Activated T-cell treated with anti-CD3 and anti-CD28 coated beads, Interleukin-2, amount 50 U/mL, for 24 hours (primary cell): ENCODE results near the gene PER2.
"Not testable (repeated sequence)": the region's sequence is repeated elsewhere in the genome, so short reads cannot be mapped to it uniquely, and the experiment has no call there.

Source experiments
- DNase-seq: peaks from one replicate; pipeline ENCODE4 v3.0.0-alpha.2; 2020
- H3K27ac Mint-ChIP-seq: 2 replicates; pipeline ENCODE4 v1.8.0; 2020; ENCODE audit warnings: mild to moderate bottlenecking, mixed read lengths
- H3K27me3 Mint-ChIP-seq: 2 replicates; pipeline ENCODE4 v1.8.0; 2020; ENCODE audit warnings: mixed read lengths
- H3K36me3 Mint-ChIP-seq: 2 replicates; pipeline ENCODE4 v1.8.0; 2020; ENCODE audit warnings: low read depth, mixed read lengths
- H3K4me1 Mint-ChIP-seq: 2 replicates; pipeline ENCODE4 v1.8.0; 2020; ENCODE audit warnings: low read depth, mixed read lengths
- H3K4me3 Mint-ChIP-seq: 2 replicates; pipeline ENCODE4 v1.8.0; 2020; ENCODE audit warnings: mild to moderate bottlenecking, moderate library complexity, mixed read lengths
- H3K9me3 Mint-ChIP-seq: 2 replicates; pipeline ENCODE4 v1.8.0; 2020; ENCODE audit warnings: mixed read lengths

PER2 gene

GRCh38 chr2:238287737-238288649 lies at the start of gene PER2:
PER2 (minus strand) TSS chr2:238288610; CDS start chr2:238277936, 10,674 bp downstream.
- DNase-seq: peak; percentile 51
- no peaks in the 10 kb centered on the region for H3K9me3 Mint-ChIP-seq
- peak within 1 kb of the TSS; percentile 95 for H3K27ac Mint-ChIP-seq
- no peaks in the 10 kb centered on the region for H3K27me3 Mint-ChIP-seq
- peaks cover 7% of the 10 kb centered on the region for H3K36me3 Mint-ChIP-seq
- peak within 1 kb of the TSS; percentile 85 for H3K4me3 Mint-ChIP-seq
- peaks cover 55% of the 10 kb centered on the region for H3K4me1 Mint-ChIP-seq

- Mint-ChIP-seq H3K4me1 (peaks cover 9% of the 10 kb centered on the region), H3K36me3 (peaks cover 32% of the 10 kb centered on the region), H3K4me3 (no peak overlapping the region), H3K27me3 (no peaks in the 10 kb centered on the region), H3K9me3 (no peaks in the 10 kb centered on the region), H3K27ac (no peak overlapping the region)
- no peak for DNase-seq
Measured at GRCh38 chr2:238337846-238338245, 49.4 kb upstream of the PER2 start.

DNA sequence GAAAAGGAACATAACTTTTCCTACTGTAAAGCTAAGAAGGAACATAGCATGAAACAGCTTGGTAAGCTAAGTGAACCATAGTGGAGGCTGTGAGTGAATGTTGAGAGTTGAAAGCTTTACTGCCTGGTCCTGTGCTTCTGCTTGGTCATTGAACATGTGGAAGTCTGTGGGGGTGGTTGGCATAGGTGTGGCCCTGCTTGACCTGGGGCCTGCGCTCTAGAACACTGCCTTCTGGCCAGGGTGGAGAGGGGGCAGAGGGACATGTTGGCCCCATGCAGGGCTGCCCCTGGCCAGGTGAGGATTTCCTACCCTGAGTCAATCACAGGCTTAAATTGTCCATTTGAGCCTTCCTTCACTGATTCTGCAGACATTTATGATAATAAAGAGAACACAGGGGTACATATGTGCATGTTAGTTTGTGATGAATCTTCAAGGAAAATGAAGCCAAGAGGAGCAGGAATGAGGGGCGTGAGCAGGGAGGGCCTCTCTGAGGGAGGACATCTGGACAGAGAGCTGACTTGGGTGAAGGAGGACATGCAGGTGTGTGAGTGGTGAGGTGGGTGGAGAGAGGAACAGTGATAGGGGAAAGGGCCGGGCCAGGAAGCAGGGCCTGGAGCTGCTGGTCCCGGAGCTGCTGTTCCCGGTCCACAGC lies 48.5 kb upstream of the PER2 start:
- H3K27me3 Mint-ChIP-seq: no peaks in the 10 kb centered on the region
- peaks cover 9% of the 10 kb centered on the region for H3K4me1 Mint-ChIP-seq
- H3K36me3 Mint-ChIP-seq: peaks cover 40% of the 10 kb centered on the region
- H3K4me3 Mint-ChIP-seq: no peak overlapping the region
- H3K27ac Mint-ChIP-seq: no peak overlapping the region
- no peaks in the 10 kb centered on the region for H3K9me3 Mint-ChIP-seq
- DNase-seq: no peak

DNA sequence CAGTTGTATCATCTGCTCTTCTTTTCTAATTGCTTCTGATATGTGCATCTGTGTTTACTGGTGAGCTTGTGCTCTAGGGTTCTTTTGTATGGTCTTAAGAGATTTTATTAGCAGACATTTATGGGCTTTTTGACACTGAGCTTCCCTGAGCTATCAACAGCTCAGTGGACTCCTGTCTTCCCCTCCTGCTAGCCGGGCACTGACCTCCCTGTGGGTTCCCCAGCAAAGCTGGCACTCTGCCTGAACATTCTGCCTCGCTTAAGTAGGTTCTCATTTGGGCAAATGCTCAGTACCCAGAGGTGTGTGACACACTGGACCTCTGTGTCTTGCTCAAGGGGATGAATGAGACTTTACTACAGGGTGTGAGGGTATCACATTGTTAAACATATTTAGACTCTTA lies 47.7 kb upstream of the PER2 start:
- Mint-ChIP-seq H3K9me3 (no peaks in the 10 kb centered on the region), H3K4me3 (no peak overlapping the region), H3K27ac (no peak overlapping the region), H3K36me3 (peaks cover 42% of the 10 kb centered on the region), H3K4me1 (peaks cover 9% of the 10 kb centered on the region), H3K27me3 (no peaks in the 10 kb centered on the region)
- no peak for DNase-seq

- DNase-seq, H3K4me1 Mint-ChIP-seq, H3K4me3 Mint-ChIP-seq, H3K27ac Mint-ChIP-seq, H3K9me3 Mint-ChIP-seq, H3K27me3 Mint-ChIP-seq: not testable (repeated sequence)
- peaks cover 45% of the 10 kb centered on the region for H3K36me3 Mint-ChIP-seq
Measured at GRCh38 chr2:238335591-238335990, 47.2 kb upstream of the PER2 start.

DNA sequence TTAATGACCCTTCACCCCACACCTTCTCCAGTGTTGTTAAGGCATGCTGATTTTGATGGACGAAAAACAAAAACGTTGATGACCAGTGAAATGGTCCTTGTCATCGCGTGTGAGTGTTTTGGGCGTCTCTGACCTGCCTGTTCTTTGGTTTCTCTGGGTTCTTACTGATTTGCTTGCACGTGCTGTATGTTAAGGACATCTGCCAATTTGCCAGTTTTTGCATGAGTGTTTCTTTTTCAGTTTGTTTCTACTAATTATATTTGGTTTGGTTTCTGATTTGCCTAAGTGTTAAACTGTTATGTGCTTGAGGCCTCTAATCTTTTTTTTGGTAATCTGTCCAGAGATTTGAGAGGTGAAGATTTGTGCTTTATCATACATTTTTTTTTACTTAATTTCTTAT lies 46.5 kb upstream of the PER2 start:
- peaks cover 48% of the 10 kb centered on the region for H3K36me3 Mint-ChIP-seq
- DNase-seq: no peak
- H3K4me1 Mint-ChIP-seq: peaks cover 9% of the 10 kb centered on the region
- no peak overlapping the region for H3K27ac Mint-ChIP-seq
- H3K4me3 Mint-ChIP-seq: no peak overlapping the region
- no peaks in the 10 kb centered on the region for H3K27me3 Mint-ChIP-seq
- H3K9me3 Mint-ChIP-seq: no peaks in the 10 kb centered on the region

DNA sequence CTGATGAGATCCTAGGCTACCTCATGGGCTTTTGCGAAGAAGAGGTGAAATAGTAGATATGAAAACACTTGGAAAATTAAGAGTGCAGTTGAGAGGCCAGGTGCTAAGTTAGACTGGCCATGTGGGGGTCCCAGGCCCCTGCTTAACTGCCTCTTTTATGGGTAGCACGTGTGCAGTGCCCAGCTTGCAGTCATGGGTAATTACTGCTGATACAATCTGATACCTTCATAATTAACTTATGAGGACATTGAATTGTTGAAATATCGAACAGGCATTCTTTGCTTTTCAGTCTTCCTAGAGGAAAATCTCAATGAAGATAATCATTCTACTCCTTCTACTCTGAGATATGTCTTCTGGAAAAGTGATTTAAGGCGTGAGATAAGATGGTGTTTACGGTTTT lies 43.5 kb upstream of the PER2 start:
- no peaks in the 10 kb centered on the region for H3K9me3 Mint-ChIP-seq
- no peak for DNase-seq
- H3K4me3 Mint-ChIP-seq: no peak overlapping the region
- no peaks in the 10 kb centered on the region for H3K27me3 Mint-ChIP-seq
- no peak overlapping the region for H3K27ac Mint-ChIP-seq
- H3K36me3 Mint-ChIP-seq: peaks cover 67% of the 10 kb centered on the region
- H3K4me1 Mint-ChIP-seq: no peaks in the 10 kb centered on the region

DNA sequence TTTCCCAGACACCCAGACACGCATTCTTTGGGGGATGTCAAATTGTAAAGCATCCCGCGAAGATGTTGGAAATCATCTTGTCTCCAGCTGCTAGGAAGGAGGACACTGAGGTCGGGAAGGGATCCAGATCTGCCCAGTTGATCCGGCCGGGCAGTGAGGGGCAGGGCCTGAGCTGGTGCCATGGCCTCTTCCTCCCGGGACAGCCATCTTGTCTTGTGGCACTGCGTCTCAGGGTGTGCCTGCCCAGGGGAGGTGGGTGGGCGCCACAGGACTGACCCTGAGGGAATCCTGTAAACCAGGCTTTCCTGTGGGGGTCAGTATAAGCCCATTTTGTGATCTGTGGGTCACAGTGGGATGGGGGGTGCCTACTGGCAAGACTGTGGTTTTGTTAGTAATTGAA lies 42.0 kb upstream of the PER2 start:
- H3K27ac Mint-ChIP-seq: no peak overlapping the region
- H3K4me1 Mint-ChIP-seq: peaks cover under 1% of the 10 kb centered on the region
- H3K36me3 Mint-ChIP-seq: peaks cover 71% of the 10 kb centered on the region
- no peak overlapping the region for H3K4me3 Mint-ChIP-seq
- H3K9me3 Mint-ChIP-seq: no peaks in the 10 kb centered on the region
- H3K27me3 Mint-ChIP-seq: no peaks in the 10 kb centered on the region
- no peak for DNase-seq

DNA sequence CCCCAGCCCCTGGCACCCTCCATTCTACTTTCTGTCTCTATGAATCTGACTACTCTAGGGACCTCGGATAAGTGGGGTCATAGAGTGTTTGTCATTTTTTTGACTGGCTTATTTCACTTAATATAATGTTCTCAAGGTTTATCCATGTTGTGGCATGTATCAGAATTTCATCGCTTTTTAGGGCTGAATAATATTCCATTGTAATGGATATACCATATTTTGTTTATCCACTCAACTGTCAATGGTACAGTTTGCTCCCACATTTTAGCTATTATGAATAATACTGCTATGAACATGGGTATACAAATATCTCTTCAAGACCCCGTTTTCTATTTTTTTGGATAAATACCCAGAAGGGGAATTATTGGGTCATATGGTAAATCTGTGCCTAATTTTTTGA lies 39.3 kb upstream of the PER2 start:
- no peak overlapping the region for H3K27ac Mint-ChIP-seq
- DNase-seq: no peak
- H3K27me3 Mint-ChIP-seq: no peaks in the 10 kb centered on the region
- peaks cover 73% of the 10 kb centered on the region for H3K36me3 Mint-ChIP-seq
- peaks cover 5% of the 10 kb centered on the region for H3K4me1 Mint-ChIP-seq
- H3K4me3 Mint-ChIP-seq: no peak overlapping the region
- no peaks in the 10 kb centered on the region for H3K9me3 Mint-ChIP-seq

- H3K36me3 Mint-ChIP-seq: peaks cover 66% of the 10 kb centered on the region
- no peak overlapping the region for H3K4me3 Mint-ChIP-seq
- no peaks in the 10 kb centered on the region for H3K9me3 Mint-ChIP-seq
- no peaks in the 10 kb centered on the region for H3K27me3 Mint-ChIP-seq
- no peak for DNase-seq
- no peak overlapping the region for H3K27ac Mint-ChIP-seq
- H3K4me1 Mint-ChIP-seq: peaks cover 6% of the 10 kb centered on the region
Measured at GRCh38 chr2:238326801-238327365, 38.5 kb upstream of the PER2 start.

GRCh38 chr2:238325694-238326093 lies 37.3 kb upstream of the PER2 start:
- Mint-ChIP-seq H3K27me3 (no peaks in the 10 kb centered on the region), H3K36me3 (peaks cover 63% of the 10 kb centered on the region), H3K4me3 (no peak overlapping the region), H3K27ac (no peak overlapping the region), H3K4me1 (peaks cover 15% of the 10 kb centered on the region), H3K9me3 (no peaks in the 10 kb centered on the region)
- DNase-seq: no peak

DNA sequence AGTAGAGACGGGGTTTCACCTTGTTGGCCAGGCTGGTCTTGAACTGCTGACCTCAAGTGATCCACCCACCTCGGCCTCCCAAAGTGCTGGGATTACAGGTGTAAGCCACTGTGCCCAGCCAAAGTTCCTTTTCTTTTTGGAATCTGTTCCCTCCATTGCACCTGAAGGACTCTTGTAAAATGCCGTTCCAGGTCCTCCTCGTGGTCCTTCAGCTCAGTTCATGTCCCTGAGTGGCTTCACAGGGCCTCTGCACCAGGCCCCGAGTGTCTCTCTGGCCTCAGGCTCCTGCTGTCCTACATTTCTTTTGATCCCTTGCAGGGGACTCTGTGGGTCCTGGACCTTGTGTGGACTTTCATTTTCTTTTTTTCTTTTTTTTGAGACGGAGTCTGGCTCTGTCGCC lies 35.8 kb upstream of the PER2 start:
- Mint-ChIP-seq H3K36me3 (peaks cover 53% of the 10 kb centered on the region), H3K4me1 (peaks cover 22% of the 10 kb centered on the region)
- not testable (repeated sequence) for H3K27ac Mint-ChIP-seq, H3K27me3 Mint-ChIP-seq, H3K4me3 Mint-ChIP-seq, H3K9me3 Mint-ChIP-seq, DNase-seq

DNA sequence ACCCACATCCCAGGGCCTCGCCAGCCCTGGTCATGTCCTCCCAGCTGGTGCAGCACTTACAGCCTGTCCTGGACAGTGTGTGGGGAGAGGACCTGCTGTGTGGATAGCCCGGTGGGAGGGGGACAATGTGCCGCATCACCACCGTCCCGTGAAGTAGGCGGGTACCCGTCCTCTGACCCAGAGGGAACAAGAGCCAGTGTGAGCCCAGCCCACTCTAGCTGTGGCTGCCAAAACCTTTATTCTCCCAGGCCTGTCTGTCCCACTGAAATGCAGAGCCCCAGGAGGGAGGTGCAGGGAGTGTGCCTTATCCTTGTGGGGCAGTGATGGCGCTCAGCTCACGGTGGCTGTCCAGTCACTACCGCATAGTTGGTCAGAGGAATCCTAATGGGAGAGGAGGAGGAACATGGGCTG lies 33.6 kb upstream of the PER2 start:
- H3K36me3 Mint-ChIP-seq: peaks cover 31% of the 10 kb centered on the region
- peak overlapping the region; percentile 79 for H3K4me3 Mint-ChIP-seq
- DNase-seq: no peak
- no peak overlapping the region for H3K27ac Mint-ChIP-seq
- H3K4me1 Mint-ChIP-seq: peaks cover 22% of the 10 kb centered on the region
- no peaks in the 10 kb centered on the region for H3K9me3 Mint-ChIP-seq
- no peaks in the 10 kb centered on the region for H3K27me3 Mint-ChIP-seq

- peaks cover 22% of the 10 kb centered on the region for H3K4me1 Mint-ChIP-seq
- peaks cover 26% of the 10 kb centered on the region for H3K36me3 Mint-ChIP-seq
- H3K27ac Mint-ChIP-seq: no peak overlapping the region
- peak overlapping the region; percentile 79 for H3K4me3 Mint-ChIP-seq
- H3K27me3 Mint-ChIP-seq: no peaks in the 10 kb centered on the region
- H3K9me3 Mint-ChIP-seq: no peaks in the 10 kb centered on the region
- DNase-seq: no peak
Measured at GRCh38 chr2:238321467-238321866, 33.1 kb upstream of the PER2 start.
